GM12878 (cell line): ENCODE results near the gene ALKBH1.

ENCODE experiments used
- CHD2 ChIP-seq: IDR thresholded peaks from 2 replicates; pipeline ENCODE4 v1.6.1; 2011; ENCODE audit warnings: low read depth, low read length, improper control_type of control experiment, borderline replicate concordance
- CHD4 ChIP-seq: fragments of 200-600 bp; sonication (generic); IDR thresholded peaks from 2 replicates; pipeline ENCODE4 v1.6.1; 2016; ENCODE audit warnings: mild to moderate bottlenecking
- CREB1 ChIP-seq: IDR thresholded peaks from 2 replicates; pipeline ENCODE4 v1.6.1; 2012; ENCODE audit warnings: low read depth, mild to moderate bottlenecking, inconsistent platforms
- CTCF ChIP-seq, 3 experiments: IDR thresholded peaks in 2 of 3; conservative IDR thresholded peaks in 1 of 3; 2 replicates each; pipeline ENCODE4 v1.5.1; 2011; ENCODE audit warnings: low read depth in 3 of 3, low read length in 3 of 3, mild to moderate bottlenecking in 3 of 3, control low read depth in 2 of 3, moderate library complexity in 2 of 3, inconsistent platforms in 1 of 3, mixed read lengths in 1 of 3; ENCODE audit not compliant: control insufficient read depth in 2 of 3, insufficient read depth in 1 of 3; ENCODE audit errors: extremely low read depth in 1 of 3
- JUNB ChIP-seq: IDR thresholded peaks from 2 replicates; pipeline ENCODE4 v1.6.1; 2016; ENCODE audit warnings: antibody characterized with exemption, mild to moderate bottlenecking
- POLR2A ChIP-seq: IDR thresholded peaks from 2 replicates; pipeline ENCODE4 v1.6.1; 2011; ENCODE audit warnings: low read depth, mild to moderate bottlenecking, low read length
- POLR2AphosphoS2 ChIP-seq: IDR thresholded peaks from 2 replicates; pipeline ENCODE4 v1.6.1; 2011; ENCODE audit warnings: low read depth, mild to moderate bottlenecking, low read length, improper control_type of control experiment, moderate library complexity
- POLR2AphosphoS5 ChIP-seq: IDR thresholded peaks from 2 replicates; pipeline ENCODE4 v1.6.1; 2011; ENCODE audit warnings: mild to moderate bottlenecking, low read length, inconsistent platforms
- SUPT20H ChIP-seq: IDR thresholded peaks from 2 replicates; pipeline ENCODE4 v1.6.1; 2011; ENCODE audit warnings: low read depth, mild to moderate bottlenecking, low read length, moderate library complexity, borderline replicate concordance; ENCODE audit not compliant: control insufficient read depth
- YY1 ChIP-seq: IDR thresholded peaks from 2 replicates; pipeline ENCODE4 v1.6.1; 2011; ENCODE audit warnings: low read depth, mild to moderate bottlenecking, low read length
- ZBTB33 ChIP-seq: fragments of 450-650 bp; IDR thresholded peaks from 2 replicates; pipeline ENCODE4 v1.6.1; 2017; ENCODE audit warnings: mild to moderate bottlenecking
- ZSCAN29 ChIP-seq: fragments of 450-650 bp; IDR thresholded peaks from 2 replicates; pipeline ENCODE4 v1.6.1; 2017; ENCODE audit warnings: mild to moderate bottlenecking, moderate library complexity
- ZZZ3 ChIP-seq: IDR thresholded peaks from 2 replicates; pipeline ENCODE4 v1.6.1; 2011; ENCODE audit warnings: low read depth; ENCODE audit not compliant: control insufficient read depth, insufficient read length

- TF ChIP-seq CHD2: no peak
- no peak for TF ChIP-seq YY1
- TF ChIP-seq POLR2AphosphoS2: no peak
- no peak for TF ChIP-seq SUPT20H
- no peak for TF ChIP-seq ZZZ3
- no peak for TF ChIP-seq CHD4
- no peak for TF ChIP-seq POLR2AphosphoS5
- TF ChIP-seq ZSCAN29: no peak
- TF ChIP-seq CTCF (IDR thresholded peaks at IDR 0.05 in 2 of 3, conservative IDR thresholded peaks at IDR 0.05 in 1 of 3; ENCODE audit: control insufficient read depth in 2 of 3, extremely low read depth in 1 of 3, insufficient read depth in 1 of 3, low read depth in 3 of 3, low read length in 3 of 3): no peak
- TF ChIP-seq CREB1: no peak
- TF ChIP-seq ZBTB33: no peak
- no peak for TF ChIP-seq POLR2A
- no peak for TF ChIP-seq JUNB
Measured at GRCh38 chr14:77645520-77646230, 62.1 kb downstream of the ALKBH1 start.
